Neural cell (in vitro differentiated cells): ENCODE data around the gene EML6. TPM values are rescaled to one million over a fixed set of nuclear protein-coding genes. Genes with fewer than 3 reads are reported as not detected.

ENCODE experiments used
- H2AFZ ChIP-seq: fragments of 200-600, 300-800 bp; sonication (generic), shearing (Covaris generic); 2 replicates; pipeline ENCODE4 v1.6.0; 2014; ENCODE audit warnings: low read depth, mild to moderate bottlenecking, antibody characterized with exemption, low read length, moderate library complexity
- H3F3A ChIP-seq: fragments of 200-600 bp; shearing (Covaris generic); 2 replicates; pipeline ENCODE4 v1.6.1; 2016; ENCODE audit warnings: mild to moderate bottlenecking, moderate library complexity, mixed read lengths, antibody characterized with exemption, low read length; ENCODE audit not compliant: insufficient read depth, poor library complexity, severe bottlenecking
- H3K27ac ChIP-seq: fragments of 200-600, 300-800 bp; sonication (generic), shearing (Covaris generic); 2 replicates; pipeline ENCODE4 v1.5.1; 2014; ENCODE audit warnings: mild to moderate bottlenecking, low read length, moderate library complexity
- H3K27me3 ChIP-seq: fragments of 300-800, 200-600 bp; sonication (generic), shearing (Covaris generic); 2 replicates; pipeline ENCODE4 v1.6.0; 2014; ENCODE audit warnings: mild to moderate bottlenecking, low read depth, low read length, moderate library complexity; ENCODE audit not compliant: insufficient read depth
- H3K36me3 ChIP-seq: fragments of 300-800, 200-600 bp; sonication (generic), shearing (Covaris generic); 2 replicates; pipeline ENCODE4 v1.5.1; 2014; ENCODE audit warnings: mild to moderate bottlenecking, antibody characterized with exemption, low read length, moderate library complexity; ENCODE audit not compliant: insufficient read depth
- H3K4me2 ChIP-seq: fragments of 300-800, 200-600 bp; sonication (generic), shearing (Covaris generic); 2 replicates; pipeline ENCODE4 v1.6.0; 2014; ENCODE audit warnings: mild to moderate bottlenecking, low read length
- H3K4me3 ChIP-seq: fragments of 300-800, 200-600 bp; sonication (generic), shearing (Covaris generic); 2 replicates; pipeline ENCODE4 v1.5.1; 2014; ENCODE audit warnings: mild to moderate bottlenecking, low read length, moderate library complexity
- H3K79me2 ChIP-seq: fragments of 200-600 bp; shearing (Covaris generic); replicated peaks from 2 replicates; pipeline ENCODE4 v1.6.0; 2014; ENCODE audit warnings: mild to moderate bottlenecking, low read length, moderate library complexity; ENCODE audit not compliant: insufficient read depth
- H3K9ac ChIP-seq: fragments of 300-800, 200-600 bp; sonication (generic), shearing (Covaris generic); 2 replicates; pipeline ENCODE4 v1.6.1; 2016; ENCODE audit warnings: mild to moderate bottlenecking, low read length, mixed read lengths
- H3K9me2 ChIP-seq: fragments of 200-600 bp; shearing (Covaris generic); 2 replicates; pipeline ENCODE4 v1.6.1; 2016; ENCODE audit warnings: mild to moderate bottlenecking, low read length, mixed read lengths; ENCODE audit not compliant: insufficient read depth
- H3K9me3 ChIP-seq: fragments of 200-600, 300-800 bp; sonication (generic), shearing (Covaris generic); 2 replicates; pipeline ENCODE4 v1.6.1; 2016; ENCODE audit warnings: mild to moderate bottlenecking, mixed run types, low read length, moderate library complexity, mixed read lengths
- H4K20me1 ChIP-seq: fragments of 200-600 bp; shearing (Covaris generic); 2 replicates; pipeline ENCODE4 v1.6.1; 2016; ENCODE audit warnings: mild to moderate bottlenecking, mixed run types; ENCODE audit not compliant: insufficient read depth
- EP300 ChIP-seq: fragments of 450-650 bp; conservative IDR thresholded peaks from 2 replicates; pipeline ENCODE4 v1.6.1; 2014; ENCODE audit warnings: antibody characterized with exemption, mild to moderate bottlenecking, moderate library complexity; ENCODE audit not compliant: poor library complexity, severe bottlenecking
- EZH2 ChIP-seq: fragments of 200-600, 300-800 bp; shearing (Covaris generic), sonication (generic); IDR thresholded peaks from 2 replicates; pipeline ENCODE4 v1.6.1; 2014; ENCODE audit warnings: antibody characterized with exemption, low read length, borderline replicate concordance, mild to moderate bottlenecking; ENCODE audit not compliant: insufficient read depth, poor library complexity, severe bottlenecking
- MXI1 ChIP-seq: fragments of 450-650 bp; conservative IDR thresholded peaks from 2 replicates; pipeline ENCODE4 v1.6.1; 2014; ENCODE audit warnings: antibody characterized with exemption, mild to moderate bottlenecking; ENCODE audit not compliant: poor library complexity, severe bottlenecking
- POLR2AphosphoS5 ChIP-seq: IDR thresholded peaks from 2 replicates; pipeline ENCODE4 v1.6.1; 2012
- RAD21 ChIP-seq: fragments of 450-650 bp; conservative IDR thresholded peaks from 2 replicates; pipeline ENCODE4 v1.6.1; 2014; ENCODE audit warnings: antibody characterized with exemption, mild to moderate bottlenecking, moderate library complexity
- SMC3 ChIP-seq: fragments of 450-650 bp; conservative IDR thresholded peaks from 2 replicates; pipeline ENCODE4 v1.6.1; 2014; ENCODE audit warnings: antibody characterized with exemption, mild to moderate bottlenecking, moderate library complexity; ENCODE audit not compliant: poor library complexity
- TAF1 ChIP-seq: IDR thresholded peaks from 2 replicates; pipeline ENCODE4 v1.6.1; 2012; ENCODE audit warnings: low read depth
- polyA plus RNA-seq: library from polyadenylated mRNA; depleted of rRNA; stranded (reverse); fragments of >200 nt; gene quantifications from 2 replicates; pipeline ENCODE4 v1.2.3, GENCODE V29; 2014
- TF ChIP-seq, protein P1 (sequence below): IDR thresholded peaks from 2 replicates; pipeline ENCODE4 v1.6.1; 2012; ENCODE audit warnings: borderline replicate concordance
- TF ChIP-seq, protein P2 (sequence below): fragments of 450-650 bp; IDR thresholded peaks from 2 replicates; pipeline ENCODE4 v1.5.1; 2014; ENCODE audit warnings: antibody characterized with exemption, mild to moderate bottlenecking, moderate library complexity; ENCODE audit not compliant: poor library complexity, severe bottlenecking

Gene EML6
- polyA plus RNA-seq, 1 donor from 2014 or later, result 13.4 TPM

DNA sequence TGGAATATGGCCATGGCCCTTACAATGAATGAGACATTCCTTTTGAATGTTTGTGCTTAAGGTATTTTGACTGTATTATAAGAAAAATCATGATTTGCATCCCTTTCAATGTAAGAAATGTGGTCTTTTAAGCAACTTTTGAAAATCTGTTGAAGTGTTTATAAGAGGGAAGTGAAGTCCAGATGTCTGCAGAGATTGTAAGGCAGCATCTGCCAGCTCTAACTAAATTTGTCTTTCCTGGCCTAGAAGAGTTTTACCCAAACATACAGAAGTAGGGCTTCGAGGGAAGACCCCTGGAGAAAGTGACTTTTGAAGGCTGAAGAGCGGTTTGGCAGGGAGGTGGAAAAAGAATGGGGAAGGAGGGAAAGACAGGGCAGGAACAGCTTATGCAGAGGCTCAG, 12.2 kb downstream of the EML6 start:
- H3K4me2 ChIP-seq, result no peak overlapping the region
- no peaks in the 10 kb centered on the region for H3K9me2 ChIP-seq
- H3F3A ChIP-seq, result no peaks in the 10 kb centered on the region
- H3K9me3 ChIP-seq, result no peaks in the 10 kb centered on the region
- no peaks in the 10 kb centered on the region for H3K79me2 ChIP-seq
- H2AFZ ChIP-seq, result no peak overlapping the region
- no peak overlapping the region for H3K27ac ChIP-seq
- H3K27me3 ChIP-seq, result no peaks in the 10 kb centered on the region
- no peaks in the 10 kb centered on the region for H4K20me1 ChIP-seq
- H3K4me3 ChIP-seq, result no peak overlapping the region
- H3K36me3 ChIP-seq, result no peaks in the 10 kb centered on the region
- no peak overlapping the region for H3K9ac ChIP-seq
- TF ChIP-seq TAF1 (no peak), RAD21 (no peak), EZH2 (no peak), POLR2AphosphoS5 (no peak), SMC3 (no peak), EP300 (no peak), MXI1 (no peak)
- TF ChIP-seq, protein P1, sequence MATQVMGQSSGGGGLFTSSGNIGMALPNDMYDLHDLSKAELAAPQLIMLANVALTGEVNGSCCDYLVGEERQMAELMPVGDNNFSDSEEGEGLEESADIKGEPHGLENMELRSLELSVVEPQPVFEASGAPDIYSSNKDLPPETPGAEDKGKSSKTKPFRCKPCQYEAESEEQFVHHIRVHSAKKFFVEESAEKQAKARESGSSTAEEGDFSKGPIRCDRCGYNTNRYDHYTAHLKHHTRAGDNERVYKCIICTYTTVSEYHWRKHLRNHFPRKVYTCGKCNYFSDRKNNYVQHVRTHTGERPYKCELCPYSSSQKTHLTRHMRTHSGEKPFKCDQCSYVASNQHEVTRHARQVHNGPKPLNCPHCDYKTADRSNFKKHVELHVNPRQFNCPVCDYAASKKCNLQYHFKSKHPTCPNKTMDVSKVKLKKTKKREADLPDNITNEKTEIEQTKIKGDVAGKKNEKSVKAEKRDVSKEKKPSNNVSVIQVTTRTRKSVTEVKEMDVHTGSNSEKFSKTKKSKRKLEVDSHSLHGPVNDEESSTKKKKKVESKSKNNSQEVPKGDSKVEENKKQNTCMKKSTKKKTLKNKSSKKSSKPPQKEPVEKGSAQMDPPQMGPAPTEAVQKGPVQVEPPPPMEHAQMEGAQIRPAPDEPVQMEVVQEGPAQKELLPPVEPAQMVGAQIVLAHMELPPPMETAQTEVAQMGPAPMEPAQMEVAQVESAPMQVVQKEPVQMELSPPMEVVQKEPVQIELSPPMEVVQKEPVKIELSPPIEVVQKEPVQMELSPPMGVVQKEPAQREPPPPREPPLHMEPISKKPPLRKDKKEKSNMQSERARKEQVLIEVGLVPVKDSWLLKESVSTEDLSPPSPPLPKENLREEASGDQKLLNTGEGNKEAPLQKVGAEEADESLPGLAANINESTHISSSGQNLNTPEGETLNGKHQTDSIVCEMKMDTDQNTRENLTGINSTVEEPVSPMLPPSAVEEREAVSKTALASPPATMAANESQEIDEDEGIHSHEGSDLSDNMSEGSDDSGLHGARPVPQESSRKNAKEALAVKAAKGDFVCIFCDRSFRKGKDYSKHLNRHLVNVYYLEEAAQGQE, result no peak
- TF ChIP-seq, protein P2, sequence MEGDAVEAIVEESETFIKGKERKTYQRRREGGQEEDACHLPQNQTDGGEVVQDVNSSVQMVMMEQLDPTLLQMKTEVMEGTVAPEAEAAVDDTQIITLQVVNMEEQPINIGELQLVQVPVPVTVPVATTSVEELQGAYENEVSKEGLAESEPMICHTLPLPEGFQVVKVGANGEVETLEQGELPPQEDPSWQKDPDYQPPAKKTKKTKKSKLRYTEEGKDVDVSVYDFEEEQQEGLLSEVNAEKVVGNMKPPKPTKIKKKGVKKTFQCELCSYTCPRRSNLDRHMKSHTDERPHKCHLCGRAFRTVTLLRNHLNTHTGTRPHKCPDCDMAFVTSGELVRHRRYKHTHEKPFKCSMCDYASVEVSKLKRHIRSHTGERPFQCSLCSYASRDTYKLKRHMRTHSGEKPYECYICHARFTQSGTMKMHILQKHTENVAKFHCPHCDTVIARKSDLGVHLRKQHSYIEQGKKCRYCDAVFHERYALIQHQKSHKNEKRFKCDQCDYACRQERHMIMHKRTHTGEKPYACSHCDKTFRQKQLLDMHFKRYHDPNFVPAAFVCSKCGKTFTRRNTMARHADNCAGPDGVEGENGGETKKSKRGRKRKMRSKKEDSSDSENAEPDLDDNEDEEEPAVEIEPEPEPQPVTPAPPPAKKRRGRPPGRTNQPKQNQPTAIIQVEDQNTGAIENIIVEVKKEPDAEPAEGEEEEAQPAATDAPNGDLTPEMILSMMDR, result no peak

DNA sequence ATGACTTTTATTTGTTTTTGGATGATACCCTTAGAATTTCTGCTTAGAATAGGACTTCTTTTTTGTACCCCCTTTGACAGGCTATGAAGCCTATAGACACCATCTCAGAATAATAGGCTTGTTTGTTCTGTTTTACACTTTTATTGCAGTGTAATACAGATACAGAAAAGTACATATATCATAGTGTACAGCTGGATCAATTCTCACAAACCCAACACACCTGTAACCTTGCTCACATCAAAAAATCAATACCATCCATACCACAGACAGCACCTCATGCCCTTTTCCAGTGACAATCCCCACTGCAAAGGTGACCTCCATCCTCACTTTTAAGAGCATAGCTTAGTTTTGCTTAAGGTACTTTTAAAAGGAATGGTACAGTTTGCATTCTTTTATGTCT, 14.8 kb downstream of the EML6 start:
- H3K9ac ChIP-seq, result no peak overlapping the region
- H3K9me2 ChIP-seq, result no peaks in the 10 kb centered on the region
- no peaks in the 10 kb centered on the region for H3K9me3 ChIP-seq
- no peaks in the 10 kb centered on the region for H3K79me2 ChIP-seq
- no peaks in the 10 kb centered on the region for H3F3A ChIP-seq
- H3K4me3 ChIP-seq, result no peak overlapping the region
- H4K20me1 ChIP-seq, result no peaks in the 10 kb centered on the region
- H3K4me2 ChIP-seq, result no peak overlapping the region
- H2AFZ ChIP-seq, result no peak overlapping the region
- H3K27me3 ChIP-seq, result no peaks in the 10 kb centered on the region
- TF ChIP-seq TAF1 (no peak), SMC3 (no peak), POLR2AphosphoS5 (no peak), EZH2 (no peak), MXI1 (no peak), EP300 (no peak), RAD21 (no peak)
- TF ChIP-seq, protein P1, result no peak
- TF ChIP-seq, protein P2, result no peak
- no peak overlapping the region for H3K27ac ChIP-seq
- H3K36me3 ChIP-seq, result no peaks in the 10 kb centered on the region
